HG03060 (cell line): Measurements from ENCODE around the gene CLTC.

Experiments used
- ATAC-seq: cut with Tn5 transposase; IDR thresholded peaks from one replicate; pipeline ENCODE4 v1.9.1; 2021; ENCODE audit warnings: low read depth, moderate number of reproducible peaks; ENCODE audit not compliant: unreplicated experiment

The CLTC gene

GRCh38 chr17:59676716-59677115 lies 57.0 kb downstream of the CLTC start:
- ATAC-seq: no peak

GRCh38 chr17:59678918-59679317 lies 59.2 kb downstream of the CLTC start:
- ATAC-seq: no peak

- ATAC-seq: no peak
Measured at GRCh38 chr17:59680314-59680713, 60.6 kb downstream of the CLTC start.

- no peak for ATAC-seq
Measured at GRCh38 chr17:59683283-59683682, 63.6 kb downstream of the CLTC start.

GRCh38 chr17:59684967-59685366 lies 65.3 kb downstream of the CLTC start:
- no peak for ATAC-seq

GRCh38 chr17:59688008-59688407 lies 68.3 kb downstream of the CLTC start:
- ATAC-seq: no peak

- ATAC-seq: no peak
Measured at GRCh38 chr17:59688496-59688895, 68.8 kb downstream of the CLTC start.

GRCh38 chr17:59693582-59693981 lies 73.9 kb downstream of the CLTC start:
- no peak for ATAC-seq

GRCh38 chr17:59694344-59694743 lies 74.6 kb downstream of the CLTC start:
- ATAC-seq: no peak

GRCh38 chr17:59695945-59696681 lies 76.4 kb downstream of the CLTC start:
- no peak for ATAC-seq

- ATAC-seq: no peak
Measured at GRCh38 chr17:59696682-59697277, 77.1 kb downstream of the CLTC start.

GRCh38 chr17:59698143-59698542 lies 78.4 kb downstream of the CLTC start:
- no peak for ATAC-seq

GRCh38 chr17:59699218-59699617 lies 79.5 kb downstream of the CLTC start:
- ATAC-seq: no peak

GRCh38 chr17:59699786-59700185 lies 80.1 kb downstream of the CLTC start:
- ATAC-seq: no peak

- ATAC-seq: no peak
Measured at GRCh38 chr17:59702304-59702703, 82.6 kb downstream of the CLTC start.

- ATAC-seq: peak; percentile 95
Measured at GRCh38 chr17:59707149-59707970, 87.7 kb downstream of the CLTC start, which contains the start of the genes PTRH2 and VMP1. PTRH2 (minus strand) TSS chr17:59707430; CDS start chr17:59697978, 9,452 bp downstream. VMP1 (plus strand) TSS chr17:59707654; CDS start chr17:59731447, 23,793 bp downstream.

GRCh38 chr17:59707971-59708430 lies 88.3 kb downstream of the CLTC start:
- no peak for ATAC-seq

GRCh38 chr17:59711936-59712335 lies 92.2 kb downstream of the CLTC start:
- no peak for ATAC-seq

- no peak for ATAC-seq
Measured at GRCh38 chr17:59712862-59713261, 93.2 kb downstream of the CLTC start.

- ATAC-seq: no peak
Measured at GRCh38 chr17:59714255-59714654, 94.6 kb downstream of the CLTC start.

- no peak for ATAC-seq
Measured at GRCh38 chr17:59716427-59716826, 96.7 kb downstream of the CLTC start.
